GM23248 (cell line): ENCODE data around the gene VPS52.

Experiments
- EZH2 ChIP-seq: fragments of 200-600 bp; sonication (generic); IDR thresholded peaks from 2 replicates; pipeline ENCODE4 v1.6.1; 2018; ENCODE audit warnings: antibody characterized with exemption, mild to moderate bottlenecking; ENCODE audit not compliant: insufficient read depth, poor library complexity, severe bottlenecking
- EZH2phosphoT487 ChIP-seq: fragments of 200-600 bp; sonication (generic); IDR thresholded peaks from 2 replicates; pipeline ENCODE4 v1.6.1; 2018; ENCODE audit warnings: antibody characterized with exemption, moderate library complexity, mild to moderate bottlenecking, low read depth; ENCODE audit not compliant: insufficient read depth

GRCh38 chr6:33276581-33276863 lies 4.8 kb upstream of the VPS52 start:
- TF ChIP-seq EZH2phosphoT487 (no peak), EZH2 (no peak)
